Activated T-cell treated with anti-CD3 and anti-CD28 coated beads, Interleukin-2, amount 50 U/mL, for 1 hour (primary cell): ENCODE measurements around the gene DCUN1D3.
A peak's percentile ranks its signal among the peaks of the same experiment; 100 is the strongest.
"Not testable (repeated sequence)": the region's sequence is repeated elsewhere in the genome, so short reads cannot be mapped to it uniquely, and the experiment has no call there.

ENCODE experiments used
- DNase-seq: peaks from one replicate; pipeline ENCODE4 v3.0.0-alpha.2; 2020

Gene DCUN1D3

GRCh38 chr16:20860995-20861394 is 39.2 kb downstream of the DCUN1D3 start:
- DNase-seq: not testable (repeated sequence)

- no peak for DNase-seq
These were observed 39.8 kb downstream of the DCUN1D3 start for GRCh38 chr16:20860361-20860760.

GRCh38 chr16:20859699-20860098 is 40.5 kb downstream of the DCUN1D3 start:
- no peak for DNase-seq

- DNase-seq: no peak
These were observed 40.9 kb downstream of the DCUN1D3 start for GRCh38 chr16:20859229-20859628.

GRCh38 chr16:20857281-20857680 is 42.9 kb downstream of the DCUN1D3 start:
- no peak for DNase-seq

GRCh38 chr16:20854963-20855362 is 45.2 kb downstream of the DCUN1D3 start:
- no peak for DNase-seq

- DNase-seq: no peak
These were observed 46.1 kb downstream of the DCUN1D3 start for GRCh38 chr16:20853981-20854620.

GRCh38 chr16:20853143-20853542 is 47.0 kb downstream of the DCUN1D3 start:
- no peak for DNase-seq

GRCh38 chr16:20851601-20852000 is 48.6 kb downstream of the DCUN1D3 start:
- no peak for DNase-seq

GRCh38 chr16:20850981-20851380 is 49.2 kb downstream of the DCUN1D3 start:
- DNase-seq: no peak

- DNase-seq: peak; percentile 73
These were observed 50.4 kb downstream of the DCUN1D3 start for GRCh38 chr16:20849589-20850390.

- no peak for DNase-seq
These were observed 52.6 kb downstream of the DCUN1D3 start for GRCh38 chr16:20847550-20847949.

GRCh38 chr16:20846551-20846950 is 53.6 kb downstream of the DCUN1D3 start:
- DNase-seq: no peak

- no peak for DNase-seq
These were observed 54.1 kb downstream of the DCUN1D3 start for GRCh38 chr16:20846030-20846429.

- DNase-seq: no peak
These were observed 55.6 kb downstream of the DCUN1D3 start for GRCh38 chr16:20844588-20844987.

- no peak for DNase-seq
These were observed 56.1 kb downstream of the DCUN1D3 start for GRCh38 chr16:20844054-20844453.

GRCh38 chr16:20839504-20839903 is 60.7 kb downstream of the DCUN1D3 start:
- no peak for DNase-seq

GRCh38 chr16:20838240-20838639 is 61.9 kb downstream of the DCUN1D3 start:
- no peak for DNase-seq

GRCh38 chr16:20833086-20833485 is 67.1 kb downstream of the DCUN1D3 start:
- DNase-seq: no peak

GRCh38 chr16:20830372-20830771 is 69.8 kb downstream of the DCUN1D3 start:
- DNase-seq: no peak

GRCh38 chr16:20829536-20829935 is 70.6 kb downstream of the DCUN1D3 start:
- DNase-seq: no peak

- DNase-seq: no peak
These were observed 74.1 kb downstream of the DCUN1D3 start for GRCh38 chr16:20826039-20826566.

GRCh38 chr16:20822521-20823325 is 77.4 kb downstream of the DCUN1D3 start:
- no peak for DNase-seq
